OCI-M2 (cell line): ENCODE results near the gene RRN3.
"Not testable (repeated sequence)": the region's sequence is repeated elsewhere in the genome, so short reads cannot be mapped to it uniquely, and the experiment has no call there.

Source experiments
- DNase-seq: peaks from one replicate; lab custom pipeline; 2025; ENCODE audit not compliant: unreplicated experiment; lab: John Stamatoyannopoulos, UW

RRN3 gene

GRCh38 chr16:15093955-15094827 is at the start of gene RRN3:
RRN3 (minus strand) TSS chr16:15094272; CDS start chr16:15094233, 39 bp downstream.
- peak; percentile 15 for DNase-seq

- not testable (repeated sequence) for DNase-seq
These were observed 49.6 kb upstream of the RRN3 start for GRCh38 chr16:15143601-15144091.

GRCh38 chr16:15142891-15143600 is 49.0 kb upstream of the RRN3 start:
- not testable (repeated sequence) for DNase-seq

- DNase-seq = not testable (repeated sequence)
These were observed 48.2 kb upstream of the RRN3 start for GRCh38 chr16:15142107-15142890.

- no peak for DNase-seq
These were observed 47.5 kb upstream of the RRN3 start for GRCh38 chr16:15141586-15141985.

GRCh38 chr16:15140444-15141365 is 46.6 kb upstream of the RRN3 start:
- not testable (repeated sequence) for DNase-seq

- DNase-seq = not testable (repeated sequence)
These were observed 43.4 kb upstream of the RRN3 start for GRCh38 chr16:15137514-15137913.

GRCh38 chr16:15135483-15136360 is 41.6 kb upstream of the RRN3 start:
- not testable (repeated sequence) for DNase-seq

GRCh38 chr16:15134752-15135482 is 40.8 kb upstream of the RRN3 start:
- DNase-seq = not testable (repeated sequence)

GRCh38 chr16:15133554-15133953 is 39.5 kb upstream of the RRN3 start:
- not testable (repeated sequence) for DNase-seq

- DNase-seq = not testable (repeated sequence)
These were observed 38.8 kb upstream of the RRN3 start for GRCh38 chr16:15132719-15133428.

GRCh38 chr16:15130943-15131700 is 37.0 kb upstream of the RRN3 start:
- DNase-seq = not testable (repeated sequence)

GRCh38 chr16:15130256-15130932 is 36.3 kb upstream of the RRN3 start:
- not testable (repeated sequence) for DNase-seq

GRCh38 chr16:15127641-15128425 is 33.8 kb upstream of the RRN3 start:
- DNase-seq = not testable (repeated sequence)

- DNase-seq = not testable (repeated sequence)
These were observed 6.4 kb upstream of the RRN3 start for GRCh38 chr16:15100372-15100987.
